ENCODE measurements around the gene VWA2. TPM values are rescaled to one million over a fixed set of nuclear protein-coding genes. Genes with fewer than 3 reads are reported as not detected.

The VWA2 gene
- polyA plus RNA-seq, 2 of the 4 experiments (the other 2 are of a cell fraction): not detected

DNA sequence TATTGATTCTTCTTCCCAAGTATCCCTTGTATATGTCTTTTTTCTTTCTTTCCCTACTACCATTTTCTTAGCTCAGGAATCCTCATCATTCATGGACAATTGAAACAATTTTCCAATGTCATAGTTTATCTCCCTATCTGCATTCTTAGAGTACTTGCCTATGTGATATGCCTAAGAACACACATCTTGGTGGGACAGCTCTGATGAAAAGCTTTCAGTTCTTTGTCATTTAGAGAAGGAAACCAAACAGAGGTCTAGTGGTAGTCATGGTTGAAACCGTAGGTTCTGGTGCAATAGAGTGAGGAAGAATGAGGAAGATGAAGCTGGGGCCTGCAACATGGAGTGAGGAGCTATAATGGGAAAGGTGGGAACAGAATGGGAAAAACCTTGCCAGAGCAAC lies 31.7 kb upstream of the VWA2 start:
- CTCF ChIA-PET: interaction anchor here (0.9 kb wide), 2 partner anchors 18 to 32 kb away, joined by 3 read pairs; partner anchors contain the start of gene VWA2
- no peak for FAIRE-seq

DNA sequence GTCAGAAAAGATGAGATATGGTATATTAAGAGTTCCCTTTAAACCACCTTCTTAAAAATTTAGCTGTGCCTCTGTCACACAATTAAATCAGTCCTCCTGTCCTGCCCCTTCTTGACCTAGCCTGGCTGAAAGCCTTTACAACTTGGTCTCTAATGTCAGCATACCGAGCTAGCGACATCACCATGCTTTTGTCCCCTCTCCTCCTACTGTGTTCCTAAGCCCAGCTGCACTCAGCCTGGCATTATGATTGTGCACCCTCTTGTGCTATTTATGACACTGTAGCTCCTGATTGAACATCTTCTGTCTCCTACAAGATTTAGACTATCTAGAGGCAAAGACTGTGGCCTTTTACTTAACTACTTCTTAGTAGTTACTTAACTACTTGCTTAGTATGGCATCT lies 30.7 kb upstream of the VWA2 start:
- no peaks in the 10 kb centered on the region for H3K9me3 ChIP-seq
- H3K4me2 ChIP-seq: no peak overlapping the region
- no peaks in the 10 kb centered on the region for H3K4me1 ChIP-seq
- TF ChIP-seq, protein P1, sequence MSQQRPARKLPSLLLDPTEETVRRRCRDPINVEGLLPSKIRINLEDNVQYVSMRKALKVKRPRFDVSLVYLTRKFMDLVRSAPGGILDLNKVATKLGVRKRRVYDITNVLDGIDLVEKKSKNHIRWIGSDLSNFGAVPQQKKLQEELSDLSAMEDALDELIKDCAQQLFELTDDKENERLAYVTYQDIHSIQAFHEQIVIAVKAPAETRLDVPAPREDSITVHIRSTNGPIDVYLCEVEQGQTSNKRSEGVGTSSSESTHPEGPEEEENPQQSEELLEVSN (IDR thresholded peaks at IDR 0.05; ENCODE audit: borderline replicate concordance, low read depth): no peak
- TF ChIP-seq JUNB (IDR thresholded peaks at IDR 0.05) (no peak), PHF8 (IDR thresholded peaks at IDR 0.05; ENCODE audit: borderline replicate concordance, low read depth) (no peak), CHD2 (IDR thresholded peaks at IDR 0.05; ENCODE audit: low read length, partially characterized antibody) (no peak), BHLHE40 (IDR thresholded peaks at IDR 0.05; ENCODE audit: low read depth, low read length) (no peak), ESRRA (IDR thresholded peaks at IDR 0.05; ENCODE audit: borderline replicate concordance, low read length) (no peak), TFCP2L1 (CRISPR knock-in tag; IDR thresholded peaks at IDR 0.05) (no peak), KDM5A (IDR thresholded peaks at IDR 0.05) (no peak), NFE2L2 (conservative IDR thresholded peaks at IDR 0.05; ENCODE audit: low read length) (no peak), HDAC2 (IDR thresholded peaks at IDR 0.05) (no peak), MAZ (IDR thresholded peaks at IDR 0.05; ENCODE audit: borderline replicate concordance, low read depth, low read length) (no peak), POLR2A (IDR thresholded peaks at IDR 0.05; ENCODE audit: low read length) (no peak), ZNF302 (CRISPR knock-in tag; IDR thresholded peaks at IDR 0.05) (no peak), ZFP36 (IDR thresholded peaks at IDR 0.05; ENCODE audit: borderline replicate concordance, partially characterized antibody) (no peak)
- DNase-seq (ENCODE audit: low read depth in 1 of 2, low spot score in 1 of 2) (no peak), FAIRE-seq (no peak), ATAC-seq (no peak)
- no peak overlapping the region for H3K4me3 ChIP-seq
- ChIA-PET POLR2A (no interaction called here), CTCF (interaction anchor here (0.6 kb wide), 1 partner anchor 9 kb away, joined by 4 read pairs; no protein-coding TSS in a partner anchor)
- WGBS (ENCODE audit: missing lambda C conversion rate): 94% methylated on average over 2 of the region's 2 CpGs
- no peak overlapping the region for H3K27ac ChIP-seq

More for the DNA sequence above, 31.7 kb upstream of the VWA2 start:
- 44% methylated on average over 1 of the region's 1 CpG for WGBS (ENCODE audit: missing lambda C conversion rate)
- ATAC-seq (no peak), DNase-seq (ENCODE audit: low read depth in 1 of 2, low spot score in 1 of 2) (no peak)
- TF ChIP-seq ZFP36 (IDR thresholded peaks at IDR 0.05; ENCODE audit: borderline replicate concordance, partially characterized antibody) (no peak), FOSB (CRISPR knock-in tag; IDR thresholded peaks at IDR 0.05) (no peak), CHD4 (IDR thresholded peaks at IDR 0.05; ENCODE audit: borderline replicate concordance) (no peak), NR3C1 (IDR thresholded peaks at IDR 0.05) (no peak), EP300 (IDR thresholded peaks at IDR 0.05) (no peak), EHF (CRISPR knock-in tag; IDR thresholded peaks at IDR 0.05) (no peak), RCOR1 (IDR thresholded peaks at IDR 0.05; ENCODE audit: low read depth, low read length) (no peak), ESRRA (IDR thresholded peaks at IDR 0.05; ENCODE audit: borderline replicate concordance, low read length) (no peak)
- TF ChIP-seq, protein P2, sequence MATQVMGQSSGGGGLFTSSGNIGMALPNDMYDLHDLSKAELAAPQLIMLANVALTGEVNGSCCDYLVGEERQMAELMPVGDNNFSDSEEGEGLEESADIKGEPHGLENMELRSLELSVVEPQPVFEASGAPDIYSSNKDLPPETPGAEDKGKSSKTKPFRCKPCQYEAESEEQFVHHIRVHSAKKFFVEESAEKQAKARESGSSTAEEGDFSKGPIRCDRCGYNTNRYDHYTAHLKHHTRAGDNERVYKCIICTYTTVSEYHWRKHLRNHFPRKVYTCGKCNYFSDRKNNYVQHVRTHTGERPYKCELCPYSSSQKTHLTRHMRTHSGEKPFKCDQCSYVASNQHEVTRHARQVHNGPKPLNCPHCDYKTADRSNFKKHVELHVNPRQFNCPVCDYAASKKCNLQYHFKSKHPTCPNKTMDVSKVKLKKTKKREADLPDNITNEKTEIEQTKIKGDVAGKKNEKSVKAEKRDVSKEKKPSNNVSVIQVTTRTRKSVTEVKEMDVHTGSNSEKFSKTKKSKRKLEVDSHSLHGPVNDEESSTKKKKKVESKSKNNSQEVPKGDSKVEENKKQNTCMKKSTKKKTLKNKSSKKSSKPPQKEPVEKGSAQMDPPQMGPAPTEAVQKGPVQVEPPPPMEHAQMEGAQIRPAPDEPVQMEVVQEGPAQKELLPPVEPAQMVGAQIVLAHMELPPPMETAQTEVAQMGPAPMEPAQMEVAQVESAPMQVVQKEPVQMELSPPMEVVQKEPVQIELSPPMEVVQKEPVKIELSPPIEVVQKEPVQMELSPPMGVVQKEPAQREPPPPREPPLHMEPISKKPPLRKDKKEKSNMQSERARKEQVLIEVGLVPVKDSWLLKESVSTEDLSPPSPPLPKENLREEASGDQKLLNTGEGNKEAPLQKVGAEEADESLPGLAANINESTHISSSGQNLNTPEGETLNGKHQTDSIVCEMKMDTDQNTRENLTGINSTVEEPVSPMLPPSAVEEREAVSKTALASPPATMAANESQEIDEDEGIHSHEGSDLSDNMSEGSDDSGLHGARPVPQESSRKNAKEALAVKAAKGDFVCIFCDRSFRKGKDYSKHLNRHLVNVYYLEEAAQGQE (IDR thresholded peaks at IDR 0.05): no peak
- TF ChIP-seq, protein P3, sequence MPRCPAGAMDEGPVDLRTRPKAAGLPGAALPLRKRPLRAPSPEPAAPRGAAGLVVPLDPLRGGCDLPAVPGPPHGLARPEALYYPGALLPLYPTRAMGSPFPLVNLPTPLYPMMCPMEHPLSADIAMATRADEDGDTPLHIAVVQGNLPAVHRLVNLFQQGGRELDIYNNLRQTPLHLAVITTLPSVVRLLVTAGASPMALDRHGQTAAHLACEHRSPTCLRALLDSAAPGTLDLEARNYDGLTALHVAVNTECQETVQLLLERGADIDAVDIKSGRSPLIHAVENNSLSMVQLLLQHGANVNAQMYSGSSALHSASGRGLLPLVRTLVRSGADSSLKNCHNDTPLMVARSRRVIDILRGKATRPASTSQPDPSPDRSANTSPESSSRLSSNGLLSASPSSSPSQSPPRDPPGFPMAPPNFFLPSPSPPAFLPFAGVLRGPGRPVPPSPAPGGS (IDR thresholded peaks at IDR 0.05): no peak
- Histone ChIP-seq H3K27ac (no peak overlapping the region), H3K4me3 (no peak overlapping the region), H3K4me2 (no peak overlapping the region), H3K4me1 (no peaks in the 10 kb centered on the region), H3K9me3 (no peaks in the 10 kb centered on the region)
- POLR2A ChIA-PET: no interaction called here

Measured in A549 (cell line).